A549 (cell line): ENCODE measurements around the gene EMC8. TPM values are rescaled to one million over a fixed set of nuclear protein-coding genes. Genes with fewer than 3 reads are reported as not detected.

Experiments used
- ATAC-seq, 2 experiments: fragments of 200-7000 bp in 1 of 2; fragments of >200 bp in 1 of 2; cut with Nextera tagmentation in 1 of 2; cut with Tn5 transposase in 1 of 2; 3 replicates each; pipeline versions ENCODE4 v1.8.0 to v1.9.1; 2018 to 2020; ENCODE audit warnings: mild to moderate bottlenecking in 1 of 2, moderate library complexity in 1 of 2
- CTCF ChIA-PET: fragments of 300-600 bp; sonication (Branson Sonifier 250); formaldehyde crosslinking; extraction: SDS; loops from one replicate; lab custom pipeline; 2021; ENCODE audit warnings: antibody characterized with exemption, inconsistent platforms; lab: Yijun Ruan, JAX
- POLR2A ChIA-PET: fragments of 350-600 bp; formaldehyde crosslinking; extraction: SDS; loops from one replicate; lab custom pipeline; 2021; ENCODE audit warnings: antibody characterized with exemption, inconsistent platforms; lab: Yijun Ruan, JAX
- DNase-seq, 2 experiments: peaks; one replicate each; pipeline versions ENCODE4 v3.0.0 to v3.0.0-alpha.2; 2011 to 2016; ENCODE audit warnings: low read depth in 1 of 2, low spot score in 1 of 2
- FAIRE-seq: peaks from 2 replicates; lab custom pipeline; 2011; peaks lifted over from hg19 to GRCh38; lab: Jason Lieb, UNC
- H3K27ac ChIP-seq, 2 experiments: fragments of >200 bp; sonication (Bioruptor Twin); formaldehyde crosslinking; 3 replicates each; pipeline ENCODE4 v1.5.1; 2016 to 2017
- H3K4me1 ChIP-seq: fragments of >200 bp; sonication (Bioruptor Twin); formaldehyde crosslinking; 3 replicates; pipeline ENCODE4 v1.6.1; 2016
- H3K4me2 ChIP-seq: fragments of >200 bp; sonication (Bioruptor Twin); formaldehyde crosslinking; 3 replicates; pipeline ENCODE4 v1.6.1; 2016
- H3K4me3 ChIP-seq: fragments of >200 bp; sonication (Bioruptor Twin); formaldehyde crosslinking; 3 replicates; pipeline ENCODE4 v1.5.1; 2016
- H3K9me3 ChIP-seq: fragments of >200 bp; sonication (Bioruptor Twin); formaldehyde crosslinking; 3 replicates; pipeline ENCODE4 v1.6.1; 2016
- ATOH8 ChIP-seq: fragments of 250-450 bp; sonication (Bioruptor Pico); IDR thresholded peaks from 2 replicates; pipeline ENCODE4 v1.5.0; 2020; ENCODE audit warnings: low read depth, mild to moderate bottlenecking, moderate library complexity
- BCL3 ChIP-seq: fragments of >200 bp; sonication (Bioruptor Twin); formaldehyde crosslinking; IDR thresholded peaks from 3 replicates; pipeline ENCODE4 v1.6.1; 2016
- BHLHE40 ChIP-seq: IDR thresholded peaks from 2 replicates; pipeline ENCODE4 v1.6.1; 2012; ENCODE audit warnings: low read depth, low read length, inconsistent platforms
- CBX8 ChIP-seq: fragments of 200-600 bp; sonication (generic); IDR thresholded peaks from 2 replicates; pipeline ENCODE4 v1.6.1; 2016
- CEBPB ChIP-seq, 2 experiments: fragments of >200 bp in 1 of 2; sonication (Bioruptor Twin) in 1 of 2; formaldehyde crosslinking in 1 of 2; IDR thresholded peaks; 2 replicates each; pipeline ENCODE4 v1.6.1; 2012 to 2016
- CHD4 ChIP-seq: fragments of 200-600 bp; sonication (generic); IDR thresholded peaks from 2 replicates; pipeline ENCODE4 v1.6.1; 2016; ENCODE audit warnings: antibody characterized with exemption, mild to moderate bottlenecking, borderline replicate concordance
- E2F6 ChIP-seq: IDR thresholded peaks from 2 replicates; pipeline ENCODE4 v1.6.1; 2012; ENCODE audit warnings: low read depth, borderline replicate concordance
- HES2 ChIP-seq: fragments of >200 bp; sonication (Bioruptor Twin); formaldehyde crosslinking; IDR thresholded peaks from 2 replicates; pipeline ENCODE4 v1.6.1; 2016
- MAFK ChIP-seq: fragments of 450-650 bp; IDR thresholded peaks from 2 replicates; pipeline ENCODE4 v1.6.1; 2014; ENCODE audit not compliant: partially characterized antibody
- NFE2L2 ChIP-seq: fragments of 150-350 bp; conservative IDR thresholded peaks from 2 replicates; pipeline ENCODE4 v1.6.1; 2014; ENCODE audit warnings: low read length
- NR3C1 ChIP-seq: fragments of >200 bp; sonication (Bioruptor Twin); formaldehyde crosslinking; IDR thresholded peaks from 3 replicates; pipeline ENCODE4 v1.6.1; 2017
- PBX3 ChIP-seq: IDR thresholded peaks from 2 replicates; pipeline ENCODE4 v1.6.1; 2012
- RARB ChIP-seq: fragments of 250-450 bp; sonication (Bioruptor Pico); IDR thresholded peaks from 2 replicates; pipeline ENCODE4 v1.8.0; 2021; ENCODE audit warnings: mild to moderate bottlenecking, moderate library complexity
- RCOR1 ChIP-seq: fragments of 150-350 bp; IDR thresholded peaks from 2 replicates; pipeline ENCODE4 v1.6.1; 2014; ENCODE audit warnings: antibody characterized with exemption, low read length, low read depth
- REST ChIP-seq: fragments of 200-600 bp; sonication (generic); IDR thresholded peaks from 2 replicates; pipeline ENCODE4 v1.6.1; 2016; ENCODE audit warnings: antibody characterized with exemption, mild to moderate bottlenecking, moderate library complexity
- RNF2 ChIP-seq: fragments of 200-600 bp; sonication (generic); IDR thresholded peaks from 2 replicates; pipeline ENCODE4 v1.6.1; 2016; ENCODE audit warnings: low read depth, mild to moderate bottlenecking, antibody characterized with exemption, moderate library complexity, borderline replicate concordance
- SMC3 ChIP-seq: fragments of >200 bp; sonication (Bioruptor Twin); formaldehyde crosslinking; IDR thresholded peaks from 3 replicates; pipeline ENCODE4 v1.6.1; 2018; ENCODE audit warnings: inconsistent platforms
- SREBF2 ChIP-seq: fragments of 450-650 bp; IDR thresholded peaks from 2 replicates; pipeline ENCODE4 v1.6.1; 2014; ENCODE audit warnings: mild to moderate bottlenecking, moderate library complexity
- USF2 ChIP-seq: fragments of 450-650 bp; IDR thresholded peaks from 2 replicates; pipeline ENCODE4 v1.6.1; 2014; ENCODE audit warnings: antibody characterized with exemption
- WGBS: methylation state at CpG from one replicate; pipeline ENCODE4 v1.1.6; 2017; ENCODE audit errors: missing lambda C conversion rate; 5-methylcytosine and 5-hydroxymethylcytosine counted together
- polyA plus RNA-seq, 4 experiments: library from polyadenylated mRNA; depleted of rRNA in 3 of 4; stranded (reverse); fragments of >200 nt; fragmentation: RNase III in 1 of 4; extraction: RNeasy Plus Mini Kit Qiagen cat#74134 plus additional on column Dnase treatment in 1 of 4; gene quantifications; 2 replicates in 3 of 4; 3 replicates in 1 of 4; pipeline ENCODE4 v1.2.3, GENCODE V29; 2011 to 2017

EMC8 gene
- polyA plus RNA-seq, 2 of the 4 experiments (the other 2 are of a cell fraction): 43.0 to 53.2 TPM

GRCh38 chr16:85799497-85800320 is at the start of gene EMC8, which contains the start of gene COX4I1 (continued):
- 0 out of 2 replicates have a peak, but pooled peaks have one; percentile 22 for TF ChIP-seq E2F6
- 0 out of 2 replicates have a peak, but pooled peaks have one; percentile 55 for TF ChIP-seq ATOH8 (CRISPR knock-in tag)
- TF ChIP-seq CEBPB (IDR thresholded peaks at IDR 0.05): no peak
- TF ChIP-seq RCOR1: no peak

GRCh38 chr16:85848986-85849385 is 49.6 kb upstream of the EMC8 start:
- TF ChIP-seq CHD4 (no peak), BHLHE40 (no peak), CBX8 (no peak), RNF2 (no peak), SREBF2 (no peak), NFE2L2 (no peak)
- TF ChIP-seq, all 56 proteins: peak for 0
- CTCF ChIA-PET: interaction anchor here (0.7 to 5.4 kb wide), 6 partner anchors 14 to 167 kb away, joined by 3 to 27 read pairs (median 4); no protein-coding TSS in a partner anchor
- H3K9me3 ChIP-seq: no peaks in the 10 kb centered on the region
- no peak overlapping the region for H3K27ac ChIP-seq
- WGBS: 48% methylated on average over 9 of the region's 9 CpGs
- H3K4me2 ChIP-seq: no peak overlapping the region
- FAIRE-seq (no peak), ATAC-seq (no peak), DNase-seq (no peak)
- H3K4me1 ChIP-seq: no peaks in the 10 kb centered on the region
- no peak overlapping the region for H3K4me3 ChIP-seq
- POLR2A ChIA-PET: no interaction called here

- WGBS: 61% methylated on average over 38 of the region's 39 CpGs
- POLR2A ChIA-PET: no interaction called here
- CTCF ChIA-PET: interaction anchor here (1.0 to 5.4 kb wide), 4 partner anchors 27 to 168 kb away, joined by 3 to 27 read pairs (median 6); no protein-coding TSS in a partner anchor
- H3K27ac ChIP-seq: no peak overlapping the region
- no peaks in the 10 kb centered on the region for H3K4me1 ChIP-seq
- no peaks in the 10 kb centered on the region for H3K9me3 ChIP-seq
- DNase-seq (no peak), ATAC-seq (peak in 1 of 2 experiments; percentile 48; a peak in 3 of 6 replicates), FAIRE-seq (no peak)
- 0 out of 3 replicates have a peak overlapping the region, but pooled peaks have one; percentile 22 for H3K4me2 ChIP-seq
- TF ChIP-seq BHLHE40 (no peak), MAFK (peak; percentile 61), USF2 (no peak)
- no peak overlapping the region for H3K4me3 ChIP-seq
These were observed 48.6 kb upstream of the EMC8 start for GRCh38 chr16:85847681-85848601.

GRCh38 chr16:85847036-85847435 is 47.7 kb upstream of the EMC8 start:
- POLR2A ChIA-PET: no interaction called here
- H3K27ac ChIP-seq: no peak overlapping the region
- H3K4me2 ChIP-seq: no peak overlapping the region
- DNase-seq: no peak
- no peaks in the 10 kb centered on the region for H3K4me1 ChIP-seq
- no peak overlapping the region for H3K4me3 ChIP-seq
- WGBS: 73% methylated on average over 15 of the region's 15 CpGs
- ATAC-seq: no peak
- FAIRE-seq: no peak
- no peaks in the 10 kb centered on the region for H3K9me3 ChIP-seq
- CTCF ChIA-PET: interaction anchor here (5.4 kb wide), 1 partner anchor 26 kb away, joined by 27 read pairs; no protein-coding TSS in a partner anchor
- no peak for TF ChIP-seq BHLHE40
- no peak for TF ChIP-seq RARB (CRISPR knock-in tag)
- TF ChIP-seq NR3C1: no peak
- no peak for TF ChIP-seq REST
- no peak for TF ChIP-seq HES2
- no peak for TF ChIP-seq SMC3
- TF ChIP-seq BCL3: no peak
- no peak for TF ChIP-seq PBX3
